T-cell (primary cell): ENCODE results near the gene IBSP. TPM values are rescaled to one million over a fixed set of nuclear protein-coding genes. Genes with fewer than 3 reads are reported as not detected.

Source experiments
- ATAC-seq, 4 experiments: fragments of 200-7000 bp in 3 of 4; fragments of 150-1000 bp in 1 of 4; cut with Tn5 transposase; replicated peaks in 1 of 4; 1 replicate in 3 of 4; 2 replicates in 1 of 4; pipeline ENCODE4 v1.10.0; 2021; ENCODE audit warnings: moderate library complexity in 3 of 4, mild to moderate bottlenecking in 2 of 4, moderate number of reproducible peaks in 1 of 4
- CTCF ChIA-PET, 2 donors: fragments of 300-600 bp; sonication (Branson Sonifier 250); formaldehyde crosslinking; loops; one replicate each; lab custom pipeline; 2022; ENCODE audit warnings: antibody characterized with exemption in 2 of 2; lab: Charles Lee
- POLR2A ChIA-PET, 2 donors: fragments of 300-600 bp; sonication (Branson Sonifier 250); formaldehyde crosslinking; loops; one replicate each; lab custom pipeline; 2022; ENCODE audit warnings: antibody characterized with exemption in 2 of 2; lab: Charles Lee
- DNase-seq, 35 experiments: peaks; one replicate each; pipeline versions ENCODE4 v3.0.0 to v3.0.0-alpha.2; 2013 to 2023
- H3K27ac ChIP-seq: one replicate; pipeline ENCODE4 v1.5.1; 2013; ENCODE audit warnings: low read length
- H3K27me3 ChIP-seq, 2 experiments: replicated peaks in 1 of 2; 1 replicate in 1 of 2; 2 replicates in 1 of 2; pipeline versions ENCODE4 v1.6.1 to v1.7.0; 2013; ENCODE audit warnings: low read length in 1 of 2, mixed read lengths in 1 of 2; ENCODE audit not compliant: control insufficient read depth in 2 of 2, insufficient read depth in 2 of 2; ENCODE audit errors: extremely low read depth in 1 of 2
- H3K36me3 ChIP-seq, 2 donors: 1 replicate in 1 of 2; 2 replicates in 1 of 2; pipeline versions ENCODE4 v1.6.1 to v1.7.0; 2013; ENCODE audit warnings: low read length in 1 of 2; ENCODE audit not compliant: control insufficient read depth in 2 of 2, insufficient read depth in 1 of 2; ENCODE audit errors: extremely low read depth in 1 of 2
- H3K4me1 ChIP-seq, 2 experiments: 1 replicate in 1 of 2; 2 replicates in 1 of 2; pipeline versions ENCODE4 v1.6.1 to v1.7.0; 2013; ENCODE audit warnings: low read length in 2 of 2, mixed read lengths in 1 of 2; ENCODE audit not compliant: insufficient read depth in 2 of 2, control insufficient read depth in 1 of 2; ENCODE audit errors: extremely low read depth in 1 of 2
- H3K4me3 ChIP-seq, 2 donors: 1 replicate in 1 of 2; 2 replicates in 1 of 2; pipeline versions ENCODE4 v1.5.1 to v1.7.0; 2013; ENCODE audit warnings: mild to moderate bottlenecking in 2 of 2, low read length in 1 of 2, moderate library complexity in 1 of 2; ENCODE audit not compliant: control insufficient read depth in 1 of 2; ENCODE audit errors: extremely low read depth in 1 of 2
- H3K9me3 ChIP-seq: 2 replicates; pipeline ENCODE4 v1.7.0; 2013
- H3K27ac Mint-ChIP-seq, 2 donors: one replicate each; pipeline ENCODE4 v1.8.0; 2020 to 2021; ENCODE audit warnings: mild to moderate bottlenecking in 2 of 2, mixed read lengths in 2 of 2
- H3K27me3 Mint-ChIP-seq, 2 donors: one replicate each; pipeline ENCODE4 v1.8.0; 2021 to 2022; ENCODE audit warnings: mixed read lengths in 2 of 2
- H3K36me3 Mint-ChIP-seq: one replicate; pipeline ENCODE4 v1.8.0; 2021; ENCODE audit warnings: mixed read lengths
- H3K4me1 Mint-ChIP-seq, 3 donors: one replicate each; pipeline ENCODE4 v1.8.0; 2020 to 2022; ENCODE audit warnings: mixed read lengths in 3 of 3, mild to moderate bottlenecking in 1 of 3
- H3K4me3 Mint-ChIP-seq, 3 donors: one replicate each; pipeline ENCODE4 v1.8.0; 2020 to 2022; ENCODE audit warnings: mild to moderate bottlenecking in 3 of 3, mixed read lengths in 3 of 3, moderate library complexity in 3 of 3
- H3K9me3 Mint-ChIP-seq, 3 donors: one replicate each; pipeline ENCODE4 v1.8.0; 2020 to 2022; ENCODE audit warnings: mixed read lengths in 3 of 3
- WGBS: methylation state at CpG from one replicate; pipeline ENCODE4 v1.1.5; 2013; ENCODE audit warnings: missing lambda C conversion rate; ENCODE audit not compliant: insufficient coverage; 5-methylcytosine and 5-hydroxymethylcytosine counted together
- total RNA-seq, 35 experiments: library from RNA in 6 of 35; stranded (reverse) in 6 of 35; fragments of 120-200 nt in 1 of 35; gene quantifications; one replicate each; pipeline versions ENCODE4 v1.2.1 to v1.2.4 and lab custom pipeline; 2013 to 2026

IBSP gene
- total RNA-seq (not detected), total RNA-seq (lab: John Stamatoyannopoulos, UW) (0 reads per million in 29 experiments)
- not detected for total RNA-seq (2013)

DNA sequence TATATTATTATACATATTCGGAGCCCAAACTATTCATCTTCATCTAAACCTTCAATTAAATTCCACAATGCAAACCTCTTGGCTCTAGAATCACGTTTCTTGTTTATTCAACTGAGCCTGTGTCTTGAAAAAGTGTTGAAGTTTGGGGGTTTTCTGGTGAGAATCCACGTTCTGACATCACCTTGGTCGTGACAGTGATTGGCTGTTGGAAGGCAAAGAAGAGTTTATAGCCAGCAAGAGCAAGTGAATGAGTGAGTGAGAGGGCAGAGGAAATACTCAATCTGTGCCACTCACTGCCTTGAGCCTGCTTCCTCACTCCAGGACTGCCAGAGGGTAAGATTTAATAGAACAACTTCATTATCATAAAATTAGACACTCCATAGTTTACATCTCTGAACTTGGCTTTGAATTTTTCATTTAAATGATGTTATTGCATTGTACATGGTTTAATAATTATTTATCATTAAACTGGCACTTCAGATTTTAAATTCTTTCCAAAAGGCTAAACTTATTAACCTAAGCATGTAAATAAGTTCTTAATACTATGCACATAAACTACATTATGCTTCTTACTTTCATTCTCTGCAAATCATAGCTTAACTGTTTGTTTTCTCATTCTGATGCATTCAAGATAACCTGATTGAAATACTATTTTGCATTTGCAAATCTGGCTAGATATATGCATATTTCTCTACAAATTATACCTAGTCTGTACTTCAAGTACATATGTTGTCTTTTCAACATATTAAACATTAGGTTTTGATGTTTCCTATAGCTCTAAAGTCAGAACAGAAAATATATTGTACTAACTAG is at the start of gene IBSP:
IBSP (plus strand) TSS at position 254 of the 813 bp plus-strand sequence. CDS start 2,808 bp downstream, outside the sequence.
- POLR2A ChIA-PET = no interaction called here
- 100% methylated on average over 1 of the region's 4 CpGs for WGBS
- CTCF ChIA-PET = no interaction called here

GRCh38 chr4:87749883-87750282 is 49.5 kb upstream of the IBSP start:
- Mint-ChIP-seq H3K9me3 (peaks cover 0 to 3% (median 2%) of the 10 kb centered on the region in 3 donors), H3K36me3 (no peaks in the 10 kb centered on the region), H3K27ac (no peak overlapping the region), H3K27me3 (peaks cover 2 to 7% of the 10 kb centered on the region in 2 donors), H3K4me3 (no peak overlapping the region), H3K4me1 (no peaks in the 10 kb centered on the region)
- H3K27me3 ChIP-seq = no peaks in the 10 kb centered on the region
- POLR2A ChIA-PET = no interaction called here
- no peak for DNase-seq
- CTCF ChIA-PET = no interaction called here
- no peak overlapping the region for H3K4me3 ChIP-seq
- no peak for ATAC-seq
- no peaks in the 10 kb centered on the region for H3K4me1 ChIP-seq
- WGBS = no CpG with 5 or more reads among the region's 2 CpGs
- H3K9me3 ChIP-seq = no peaks in the 10 kb centered on the region
- no peak overlapping the region for H3K27ac ChIP-seq
- no peaks in the 10 kb centered on the region for H3K36me3 ChIP-seq

More for the DNA sequence above, at the start of gene IBSP:
- no peaks in the 10 kb centered on the region for H3K4me1 ChIP-seq
- no peaks in the 10 kb centered on the region for H3K9me3 Mint-ChIP-seq
- H3K4me1 Mint-ChIP-seq = no peaks in the 10 kb centered on the region
- H3K27me3 Mint-ChIP-seq = no peaks in the 10 kb centered on the region
- H3K27ac ChIP-seq = no peak within 1 kb of the TSS
- no peaks in the 10 kb centered on the region for H3K36me3 ChIP-seq
- H3K27ac Mint-ChIP-seq = no peak within 1 kb of the TSS
- no peak for DNase-seq
- no peak within 1 kb of the TSS for H3K4me3 Mint-ChIP-seq
- H3K36me3 Mint-ChIP-seq = no peaks in the 10 kb centered on the region
- ATAC-seq = no peak
- H3K9me3 ChIP-seq = no peaks in the 10 kb centered on the region
- H3K27me3 ChIP-seq = no peaks in the 10 kb centered on the region
- H3K4me3 ChIP-seq = no peak within 1 kb of the TSS

- Histone ChIP-seq H3K9me3 (no peaks in the 10 kb centered on the region), H3K27me3 (no peaks in the 10 kb centered on the region), H3K36me3 (no peaks in the 10 kb centered on the region), H3K4me3 (no peak overlapping the region), H3K4me1 (no peaks in the 10 kb centered on the region), H3K27ac (no peak overlapping the region)
- DNase-seq (no peak), ATAC-seq (no peak)
- Mint-ChIP-seq H3K9me3 (no peaks in the 10 kb centered on the region), H3K4me1 (no peaks in the 10 kb centered on the region), H3K27me3 (peaks cover 0 to 9% of the 10 kb centered on the region in 2 donors), H3K4me3 (no peak overlapping the region), H3K27ac (no peak overlapping the region), H3K36me3 (no peaks in the 10 kb centered on the region)
- ChIA-PET POLR2A (no interaction called here), CTCF (no interaction called here)
- no CpG with 5 or more reads among the region's 2 CpGs for WGBS
Observed at GRCh38 chr4:87758270-87758669, 41.1 kb upstream of the IBSP start.

- peaks cover 0 to 9% of the 10 kb centered on the region in 2 donors for H3K27me3 Mint-ChIP-seq
- ATAC-seq (no peak), DNase-seq (no peak)
- Histone ChIP-seq H3K36me3 (no peaks in the 10 kb centered on the region), H3K27me3 (no peaks in the 10 kb centered on the region), H3K27ac (no peak overlapping the region), H3K9me3 (no peaks in the 10 kb centered on the region), H3K4me3 (no peak overlapping the region), H3K4me1 (no peaks in the 10 kb centered on the region)
- H3K27ac Mint-ChIP-seq = no peak overlapping the region
- H3K9me3 Mint-ChIP-seq = peaks cover 0 to 2% (median 0%) of the 10 kb centered on the region in 3 donors
- no peaks in the 10 kb centered on the region for H3K4me1 Mint-ChIP-seq
- ChIA-PET POLR2A (no interaction called here), CTCF (interaction anchor here in 1 of 2 donors (1.0 kb wide), 1 partner anchor 450 kb away, joined by 4 read pairs; no protein-coding TSS in a partner anchor)
- H3K36me3 Mint-ChIP-seq = no peaks in the 10 kb centered on the region
- no peak overlapping the region for H3K4me3 Mint-ChIP-seq
- WGBS = 60% methylated on average over 1 of the region's 3 CpGs
Observed at GRCh38 chr4:87762311-87762710, 37.0 kb upstream of the IBSP start.

- no peak for DNase-seq
- Histone ChIP-seq H3K4me1 (no peaks in the 10 kb centered on the region), H3K36me3 (no peaks in the 10 kb centered on the region), H3K9me3 (no peaks in the 10 kb centered on the region), H3K27me3 (no peaks in the 10 kb centered on the region), H3K4me3 (no peak overlapping the region), H3K27ac (no peak overlapping the region)
- ChIA-PET POLR2A (no interaction called here), CTCF (no interaction called here)
- H3K4me3 Mint-ChIP-seq = no peak overlapping the region
- H3K9me3 Mint-ChIP-seq = no peaks in the 10 kb centered on the region
- H3K36me3 Mint-ChIP-seq = no peaks in the 10 kb centered on the region
- H3K27ac Mint-ChIP-seq = no peak overlapping the region
- peaks cover 0 to 3% of the 10 kb centered on the region in 2 donors for H3K27me3 Mint-ChIP-seq
- no peaks in the 10 kb centered on the region for H3K4me1 Mint-ChIP-seq
- ATAC-seq = no peak
- no CpG with 5 or more reads among the region's 2 CpGs for WGBS
Observed at GRCh38 chr4:87781569-87781968, 17.8 kb upstream of the IBSP start.

GRCh38 chr4:87783781-87784180 is 15.6 kb upstream of the IBSP start:
- no peak for DNase-seq
- Mint-ChIP-seq H3K9me3 (no peaks in the 10 kb centered on the region), H3K27me3 (peaks cover 0 to 1% of the 10 kb centered on the region in 2 donors), H3K4me1 (no peaks in the 10 kb centered on the region), H3K27ac (no peak overlapping the region), H3K36me3 (no peaks in the 10 kb centered on the region), H3K4me3 (no peak overlapping the region)
- no CpG with 5 or more reads among the region's 2 CpGs for WGBS
- ChIA-PET POLR2A (no interaction called here), CTCF (no interaction called here)
- Histone ChIP-seq H3K36me3 (no peaks in the 10 kb centered on the region), H3K27me3 (no peaks in the 10 kb centered on the region), H3K27ac (no peak overlapping the region), H3K9me3 (no peaks in the 10 kb centered on the region), H3K4me3 (no peak overlapping the region), H3K4me1 (no peaks in the 10 kb centered on the region)
- ATAC-seq = no peak
